GM19328 (cell line): ENCODE results near the gene PGAP1.
A peak's percentile ranks its signal among the peaks of the same experiment; 100 is the strongest.

Source experiments
- ATAC-seq: cut with Tn5 transposase; IDR thresholded peaks from one replicate; pipeline ENCODE4 v1.9.1; 2021; ENCODE audit warnings: mild to moderate bottlenecking, moderate library complexity; ENCODE audit not compliant: unreplicated experiment

Gene PGAP1

DNA sequence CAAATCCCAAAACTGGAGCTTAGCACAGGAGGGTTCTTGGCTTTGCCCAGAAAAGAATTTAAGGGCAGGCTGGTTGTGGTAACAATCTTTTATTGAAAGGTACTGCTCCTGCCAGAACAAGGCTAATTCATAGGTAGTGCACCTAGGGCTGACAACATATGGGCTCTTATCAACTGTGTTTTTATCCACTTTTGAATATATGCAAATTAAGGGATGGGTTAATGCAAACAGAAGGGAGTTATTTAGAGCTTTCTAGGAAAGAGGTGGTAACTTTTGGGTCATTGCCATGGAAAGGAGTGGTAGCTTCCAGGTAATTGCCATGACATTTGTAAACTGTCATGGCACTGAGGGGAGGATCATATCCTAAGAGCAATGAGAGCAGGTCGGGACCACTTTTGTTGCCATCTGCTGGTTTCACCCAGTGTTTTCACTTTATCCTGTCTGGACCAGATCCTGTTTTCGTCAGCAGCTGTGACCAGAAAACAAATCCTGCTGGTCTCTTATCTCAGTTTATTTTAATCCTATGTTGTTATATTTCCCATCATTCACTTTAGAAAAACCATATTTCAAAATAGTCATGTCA, 118.3 kb downstream of the PGAP1 start:
- ATAC-seq, result no peak

DNA sequence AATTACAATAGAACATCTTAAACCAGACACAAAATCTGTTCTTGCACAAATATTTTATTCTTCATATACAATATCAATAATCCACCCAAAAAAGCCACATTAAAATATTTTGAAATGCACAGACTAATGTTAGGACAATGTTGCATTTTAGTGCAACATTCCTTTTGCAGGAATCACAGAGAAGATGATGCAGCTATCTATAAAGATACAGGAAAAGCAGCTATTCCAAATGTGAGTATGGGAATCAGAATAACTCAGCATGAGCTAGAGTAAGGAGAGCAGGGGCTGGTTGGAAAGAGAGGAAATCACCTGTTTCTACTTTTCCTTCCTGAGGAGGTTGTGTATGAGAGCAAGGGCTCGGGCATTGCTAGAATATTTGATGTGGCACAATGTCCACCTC, 122.1 kb downstream of the PGAP1 start:
- ATAC-seq, result no peak

- no peak for ATAC-seq
Observed at GRCh38 chr2:196802401-196802800, 124.1 kb downstream of the PGAP1 start.

DNA sequence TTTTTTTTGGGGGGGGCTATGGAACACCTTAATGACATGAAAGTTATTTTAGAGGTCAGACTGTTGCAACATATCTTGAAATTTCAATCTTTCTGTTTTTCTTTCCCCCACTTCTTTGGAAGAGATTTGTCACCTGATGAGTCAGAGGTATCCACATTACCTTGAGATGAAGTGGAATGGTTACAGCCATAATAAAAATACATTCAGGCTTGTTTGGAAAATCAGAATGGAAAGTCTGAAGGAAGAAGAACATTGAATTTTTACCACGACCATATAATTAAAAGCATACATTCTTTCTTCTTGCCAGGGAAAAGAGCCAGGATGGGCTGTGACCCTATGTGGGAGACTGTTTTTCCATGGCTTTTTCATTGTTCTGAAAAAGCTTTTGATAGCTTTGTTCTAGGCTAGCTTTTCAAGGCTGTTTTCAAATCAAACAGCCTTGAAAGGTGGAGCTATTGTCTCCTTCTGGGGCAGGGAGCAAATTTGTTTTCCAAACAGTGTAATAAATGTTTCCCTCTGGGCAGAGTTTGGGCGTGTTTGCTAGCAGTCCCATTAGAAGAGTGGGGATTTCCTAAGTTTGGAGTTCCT, 124.7 kb downstream of the PGAP1 start:
- no peak for ATAC-seq

DNA sequence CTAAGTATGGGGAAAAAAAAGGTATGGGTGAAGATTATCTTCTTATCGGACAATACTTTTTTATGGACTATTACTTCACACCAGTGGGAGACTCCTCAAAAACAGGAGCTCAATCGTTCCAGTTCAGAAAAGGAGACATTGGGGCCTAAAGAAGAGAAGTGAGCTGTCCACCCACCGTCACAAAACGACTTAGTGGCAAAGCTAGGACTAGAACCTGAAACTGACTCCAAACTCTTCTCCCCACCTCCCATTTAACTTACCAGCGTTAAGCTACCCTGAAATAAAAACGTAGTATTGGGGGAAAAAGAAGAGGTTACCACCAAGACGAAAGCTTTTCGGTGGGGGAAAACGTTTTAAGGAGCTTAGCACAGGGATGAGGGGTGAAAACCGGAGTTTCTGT, 127.5 kb downstream of the PGAP1 start:
- ATAC-seq, result peak; percentile 4

GRCh38 chr2:196792865-196793264, 133.6 kb downstream of the PGAP1 start:
- ATAC-seq, result no peak

DNA sequence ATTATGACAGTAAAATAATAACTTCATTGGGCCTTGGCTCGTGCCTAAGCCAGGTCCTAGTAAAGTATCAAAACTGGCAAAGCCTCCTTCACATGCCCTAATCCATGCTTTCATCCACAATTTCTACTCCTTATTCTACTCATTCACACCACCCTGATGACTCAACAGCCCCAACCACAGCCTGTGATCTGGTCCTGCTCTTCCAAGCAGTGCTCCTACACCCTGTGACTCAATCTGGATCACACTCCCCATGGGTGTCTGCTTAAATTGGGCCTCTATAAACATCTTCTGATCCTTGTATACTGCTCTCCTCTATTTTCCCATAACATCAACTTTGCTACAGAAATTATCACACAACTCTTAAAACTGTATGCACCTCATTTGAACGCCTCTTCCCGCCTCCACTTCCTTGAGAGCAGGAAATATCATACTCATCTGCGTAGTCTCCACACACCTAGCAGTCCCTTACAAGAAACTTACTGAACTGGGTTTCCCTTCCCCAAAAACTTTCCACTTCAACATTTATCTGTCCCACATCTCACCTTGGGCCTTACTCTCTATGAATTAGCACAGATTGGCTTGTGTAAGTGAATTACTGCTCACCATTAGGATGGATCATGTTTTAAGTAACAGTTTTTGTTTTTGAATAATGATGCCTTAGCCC, 142.9 kb downstream of the PGAP1 start:
- no peak for ATAC-seq
